Measurements from ENCODE around the gene C20orf173.

DNA sequence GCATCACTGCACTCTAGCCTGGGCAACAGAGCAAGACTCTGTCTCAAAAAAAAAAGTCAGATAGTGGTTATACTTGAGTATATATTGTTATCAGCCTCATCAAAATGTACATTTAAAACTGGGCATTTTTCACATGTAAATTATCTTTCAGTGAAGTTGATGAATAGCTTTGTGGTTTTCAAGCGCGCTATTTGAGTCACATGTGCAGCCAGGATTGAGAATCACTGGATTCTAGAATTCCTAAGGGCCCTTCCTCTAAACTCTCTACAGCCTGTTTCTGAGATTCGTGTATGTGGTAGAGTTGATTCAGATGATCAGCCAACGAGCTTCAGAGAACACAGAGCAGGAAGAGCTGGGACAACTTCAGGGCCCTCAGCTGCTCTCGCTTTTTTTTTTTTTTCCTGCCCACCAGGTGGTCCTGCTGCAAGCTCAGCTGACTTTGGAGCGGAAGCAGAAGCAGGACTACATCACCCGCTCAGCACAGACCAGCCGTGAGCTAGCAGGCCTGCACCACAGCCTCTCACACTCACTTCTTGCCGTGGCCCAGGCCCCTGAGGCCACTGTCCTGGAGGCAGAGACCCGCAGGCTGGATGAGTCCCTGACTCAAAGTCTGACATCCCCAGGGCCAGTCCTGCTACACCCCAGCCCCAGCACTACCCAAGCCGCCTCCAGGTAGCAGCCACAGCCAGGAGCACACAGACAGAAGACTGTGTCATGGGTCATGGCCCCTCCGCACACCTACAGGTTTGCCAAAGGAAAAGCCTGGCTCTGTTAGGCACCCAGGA lies 18.3 kb downstream of the C20orf173 start:
- TF ChIP-seq EZH2 (IDR thresholded peaks at IDR 0.05; ENCODE audit: insufficient read depth, poor library complexity, severe bottlenecking), result no peak
- TF ChIP-seq EZH2phosphoT487 (IDR thresholded peaks at IDR 0.05; ENCODE audit: insufficient read depth, low read depth), result no peak
